ENCODE measurements around the gene REM1. TPM values are rescaled to one million over a fixed set of nuclear protein-coding genes. Genes with fewer than 3 reads are reported as not detected.

REM1 gene
- total RNA-seq, 3 donors from 2014 or later: not detected

- DNase-seq (no peak), ATAC-seq (no peak)
- Mint-ChIP-seq H3K9me3 (no peaks in the 10 kb centered on the region), H3K27me3 (ENCODE audit: low read depth) (no peaks in the 10 kb centered on the region), H3K36me3 (ENCODE audit: insufficient read depth) (peaks cover 13% of the 10 kb centered on the region), H3K4me1 (ENCODE audit: low read depth) (peaks cover 18% of the 10 kb centered on the region), H3K4me3 (no peak overlapping the region)
Observed at GRCh38 chr20:31527266-31527665, 52.2 kb downstream of the REM1 start.

Other genes starting within 250 kb of the REM1 start
- not detected for gene DEFB115, start 217.6 kb upstream of the REM1 start, total RNA-seq
- gene DEFB116, start 166.7 kb upstream of the REM1 start, total RNA-seq: not detected
- gene DEFB118, start 106.7 kb upstream of the REM1 start, total RNA-seq: not detected
- gene DEFB119, start 84.7 kb upstream of the REM1 start, total RNA-seq: not detected
- gene DEFB121, start 69.1 kb upstream of the REM1 start, total RNA-seq: not detected
- gene DEFB123, start 34.7 kb upstream of the REM1 start, total RNA-seq: not detected
- gene DEFB124, start 161 bp upstream of the REM1 start, total RNA-seq: not detected
- gene HM13, start 39.2 kb downstream of the REM1 start, total RNA-seq: 100 to 1,000 TPM; 191 to 210 (median 195) TPM
- gene ID1, start 130.0 kb downstream of the REM1 start, total RNA-seq: 1 to 10 TPM; 1.4 to 1.6 (median 1.5) TPM
- gene COX4I2, start 162.6 kb downstream of the REM1 start, total RNA-seq: not detected
- gene BCL2L1, start 247.6 kb downstream of the REM1 start, total RNA-seq: 100 to 1,000 TPM; 237 to 274 (median 248) TPM

Measured in activated T-cell treated with anti-CD3 and anti-CD28 coated beads, Interleukin-2, amount 50 U/mL, for 4 hours (primary cell).